Osteocyte (in vitro differentiated cells): ENCODE data around the gene ALG9. TPM values are rescaled to one million over a fixed set of nuclear protein-coding genes. Genes with fewer than 3 reads are reported as not detected.

Experiments
- DNase-seq: peaks from one replicate; pipeline ENCODE4 v3.0.0; 2021; ENCODE audit warnings: mixed read lengths; ENCODE audit not compliant: unreplicated experiment; ENCODE audit errors: extremely low spot score
- H3K27ac Mint-ChIP-seq: one replicate; pipeline ENCODE4 v1.8.0; 2021; ENCODE audit warnings: mild to moderate bottlenecking, mixed read lengths; ENCODE audit not compliant: unreplicated experiment
- H3K27me3 Mint-ChIP-seq: one replicate; pipeline ENCODE4 v1.8.0; 2021; ENCODE audit warnings: mixed read lengths; ENCODE audit not compliant: unreplicated experiment
- H3K36me3 Mint-ChIP-seq: one replicate; pipeline ENCODE4 v1.8.0; 2021; ENCODE audit warnings: mixed read lengths; ENCODE audit not compliant: unreplicated experiment
- H3K4me1 Mint-ChIP-seq: one replicate; pipeline ENCODE4 v1.8.0; 2021; ENCODE audit warnings: mixed read lengths; ENCODE audit not compliant: unreplicated experiment
- H3K4me3 Mint-ChIP-seq: one replicate; pipeline ENCODE4 v1.8.0; 2021; ENCODE audit warnings: mild to moderate bottlenecking, moderate library complexity, mixed read lengths; ENCODE audit not compliant: unreplicated experiment
- H3K9me3 Mint-ChIP-seq: one replicate; pipeline ENCODE4 v1.8.0; 2021; ENCODE audit warnings: mixed read lengths; ENCODE audit not compliant: unreplicated experiment
- CTCF ChIP-seq: fragments of 200-600 bp; sonication (generic); IDR thresholded peaks from 2 replicates; pipeline ENCODE4 v1.5.0; 2021; ENCODE audit warnings: antibody characterized with exemption, mild to moderate bottlenecking, moderate library complexity
- total RNA-seq: library from RNA; stranded (reverse); gene quantifications from 2 replicates; pipeline ENCODE4 v1.2.1, GENCODE V29; 2021

Gene ALG9
- total RNA-seq, 1 donor from 2014 or later, result 41.7 TPM

GRCh38 chr11:111836721-111837120 lies 34.7 kb downstream of the ALG9 start:
- TF ChIP-seq CTCF, result no peak
- no peak for DNase-seq
- Mint-ChIP-seq H3K27me3 (no peaks in the 10 kb centered on the region), H3K4me3 (no peak overlapping the region), H3K4me1 (peaks cover 39% of the 10 kb centered on the region), H3K27ac (no peak overlapping the region), H3K36me3 (peaks cover 28% of the 10 kb centered on the region), H3K9me3 (no peaks in the 10 kb centered on the region)

- Mint-ChIP-seq H3K4me1 (peaks cover 33% of the 10 kb centered on the region), H3K36me3 (peaks cover 30% of the 10 kb centered on the region), H3K27me3 (no peaks in the 10 kb centered on the region), H3K4me3 (no peak overlapping the region), H3K9me3 (no peaks in the 10 kb centered on the region), H3K27ac (peak overlapping the region; percentile 65)
- TF ChIP-seq CTCF, result no peak
- no peak for DNase-seq
These were observed 35.2 kb downstream of the ALG9 start for GRCh38 chr11:111836162-111836561.

GRCh38 chr11:111835665-111836064 lies 35.7 kb downstream of the ALG9 start:
- peak overlapping the region; percentile 65 for H3K27ac Mint-ChIP-seq
- H3K27me3 Mint-ChIP-seq, result no peaks in the 10 kb centered on the region
- DNase-seq, result no peak
- peaks cover 31% of the 10 kb centered on the region for H3K4me1 Mint-ChIP-seq
- TF ChIP-seq CTCF, result no peak
- no peak overlapping the region for H3K4me3 Mint-ChIP-seq
- peaks cover 30% of the 10 kb centered on the region for H3K36me3 Mint-ChIP-seq
- H3K9me3 Mint-ChIP-seq, result no peaks in the 10 kb centered on the region

- no peak for DNase-seq
- no peak overlapping the region for H3K4me3 Mint-ChIP-seq
- H3K36me3 Mint-ChIP-seq, result peaks cover 37% of the 10 kb centered on the region
- peaks cover 23% of the 10 kb centered on the region for H3K4me1 Mint-ChIP-seq
- H3K27ac Mint-ChIP-seq, result peak overlapping the region; percentile 43
- H3K27me3 Mint-ChIP-seq, result no peaks in the 10 kb centered on the region
- no peaks in the 10 kb centered on the region for H3K9me3 Mint-ChIP-seq
- no peak for TF ChIP-seq CTCF
These were observed 36.8 kb downstream of the ALG9 start for GRCh38 chr11:111834432-111835163.

GRCh38 chr11:111833524-111833923 lies 37.9 kb downstream of the ALG9 start:
- Mint-ChIP-seq H3K27me3 (no peaks in the 10 kb centered on the region), H3K4me3 (no peak overlapping the region), H3K4me1 (peaks cover 28% of the 10 kb centered on the region), H3K36me3 (peaks cover 40% of the 10 kb centered on the region), H3K9me3 (no peaks in the 10 kb centered on the region), H3K27ac (no peak overlapping the region)
- no peak for DNase-seq
- TF ChIP-seq CTCF, result peak; percentile 46
